Skin epidermis (tissue), 12 donors: ENCODE results near the gene KCNH1.

Experiments
- H3K27ac ChIP-seq, 21 experiments: fragments of 200-600 bp; sonication (generic) in 11 of 21; one replicate each; pipeline ENCODE4 v1.5.0; 2020; ENCODE audit warnings: mild to moderate bottlenecking in 3 of 21, inconsistent platforms in 2 of 21, moderate library complexity in 2 of 21
- H3K4me3 ChIP-seq, 7 experiments: fragments of 200-600 bp; sonication (generic) in 2 of 7; one replicate each; pipeline ENCODE4 v1.5.0; 2020; ENCODE audit warnings: inconsistent platforms in 2 of 7, mild to moderate bottlenecking in 2 of 7, moderate library complexity in 1 of 7

The KCNH1 gene

DNA sequence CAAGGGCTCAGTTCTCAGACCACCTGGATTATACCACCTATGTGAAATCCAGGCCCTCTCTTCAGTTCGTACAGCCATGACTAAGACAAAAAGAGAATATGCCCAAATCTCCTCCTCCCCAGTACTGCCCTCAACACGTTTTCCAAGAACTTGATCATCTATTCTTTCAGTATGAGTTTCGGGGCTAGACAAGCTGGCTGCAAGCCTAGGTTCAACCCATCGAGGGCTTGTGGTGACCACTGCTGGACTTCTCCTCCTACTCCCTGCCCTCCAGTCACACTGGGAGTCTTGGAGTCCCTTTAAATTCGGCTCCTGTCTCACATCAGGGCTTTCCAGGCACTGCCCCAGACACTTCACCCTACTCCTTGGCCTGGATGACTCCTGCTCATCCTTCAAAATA lies 352.3 kb downstream of the KCNH1 start:
- no peak overlapping the region for H3K27ac ChIP-seq
- H3K4me3 ChIP-seq: no peak overlapping the region

DNA sequence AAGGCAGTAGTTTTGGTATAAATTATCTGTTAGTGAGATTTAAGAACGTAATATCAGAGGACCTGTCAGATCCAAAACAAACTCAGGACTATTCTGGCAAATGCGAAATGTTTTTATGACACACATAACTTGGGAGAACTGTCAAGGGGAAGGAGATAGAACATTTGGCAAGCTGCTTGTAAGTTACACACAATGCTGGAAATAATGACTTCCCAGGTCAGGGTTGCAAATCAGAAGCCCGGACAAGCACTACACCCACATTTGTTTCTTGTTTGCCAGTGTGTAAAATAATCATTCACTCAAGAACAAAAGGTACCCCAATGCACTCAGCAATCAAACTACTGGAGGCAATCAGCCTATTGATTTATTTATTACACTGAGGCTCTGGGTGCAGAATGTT lies 354.7 kb downstream of the KCNH1 start:
- H3K27ac ChIP-seq: no peak overlapping the region
- no peak overlapping the region for H3K4me3 ChIP-seq

- H3K27ac ChIP-seq: no peak overlapping the region
- H3K4me3 ChIP-seq: no peak overlapping the region
Measured at GRCh38 chr1:210777914-210778313, 356.0 kb downstream of the KCNH1 start.

- no peak overlapping the region for H3K4me3 ChIP-seq
- no peak overlapping the region for H3K27ac ChIP-seq
Measured at GRCh38 chr1:210776712-210777111, 357.2 kb downstream of the KCNH1 start.

GRCh38 chr1:210775289-210775688 lies 358.7 kb downstream of the KCNH1 start:
- no peak overlapping the region for H3K4me3 ChIP-seq
- H3K27ac ChIP-seq: no peak overlapping the region

DNA sequence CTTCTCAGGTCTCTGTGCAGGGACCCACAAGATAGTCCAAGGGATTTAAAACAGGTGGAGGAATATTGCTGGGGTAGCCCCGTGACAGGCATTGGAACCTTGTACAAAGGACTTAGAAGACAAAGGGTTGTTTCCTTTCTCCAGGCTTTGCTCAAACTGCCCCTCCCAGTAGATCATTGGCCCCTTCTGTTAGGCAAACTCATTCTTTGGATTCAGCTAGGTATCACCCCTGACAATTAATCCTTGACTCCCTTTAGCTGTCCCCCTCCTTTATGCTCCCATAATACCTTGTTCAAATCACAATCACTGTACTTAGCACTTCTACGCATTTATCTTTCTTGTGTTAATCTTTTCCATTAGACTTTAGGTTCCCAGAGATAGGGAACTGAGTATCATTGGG lies 360.5 kb downstream of the KCNH1 start:
- Histone ChIP-seq H3K4me3 (no peak overlapping the region), H3K27ac (no peak overlapping the region)

DNA sequence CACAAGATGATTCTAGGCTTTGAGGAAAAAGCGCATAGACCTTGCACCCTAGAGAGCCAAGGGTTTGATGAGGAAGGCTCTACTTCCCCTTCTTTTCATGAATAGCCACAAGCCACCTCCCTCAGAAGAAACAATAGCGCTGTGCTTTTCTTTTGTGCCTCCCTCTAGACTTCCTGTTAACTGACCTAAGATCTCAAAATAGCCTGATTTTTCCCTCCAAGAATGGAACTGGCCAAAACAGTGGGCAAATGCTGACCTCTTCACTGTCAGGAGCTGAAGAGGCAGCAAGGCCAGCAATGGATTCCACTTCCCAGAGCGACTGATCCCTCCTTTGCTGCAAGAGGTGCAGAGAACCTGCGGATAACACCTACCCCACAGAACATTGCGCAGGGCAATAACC lies 362.8 kb downstream of the KCNH1 start:
- Histone ChIP-seq H3K4me3 (no peak overlapping the region), H3K27ac (no peak overlapping the region)

- Histone ChIP-seq H3K27ac (no peak overlapping the region), H3K4me3 (no peak overlapping the region)
Measured at GRCh38 chr1:210770396-210770984, 363.5 kb downstream of the KCNH1 start.

GRCh38 chr1:210769473-210769872 lies 364.5 kb downstream of the KCNH1 start:
- H3K4me3 ChIP-seq: no peak overlapping the region
- H3K27ac ChIP-seq: no peak overlapping the region

- no peak overlapping the region for H3K27ac ChIP-seq
- H3K4me3 ChIP-seq: no peak overlapping the region
Measured at GRCh38 chr1:210764536-210764935, 369.4 kb downstream of the KCNH1 start.

GRCh38 chr1:210758761-210759160 lies 375.2 kb downstream of the KCNH1 start:
- Histone ChIP-seq H3K27ac (no peak overlapping the region), H3K4me3 (no peak overlapping the region)

- Histone ChIP-seq H3K27ac (no peak overlapping the region), H3K4me3 (no peak overlapping the region)
Measured at GRCh38 chr1:210758261-210758660, 375.7 kb downstream of the KCNH1 start.

- Histone ChIP-seq H3K4me3 (no peak overlapping the region), H3K27ac (no peak overlapping the region)
Measured at GRCh38 chr1:210757677-210758076, 376.3 kb downstream of the KCNH1 start.

DNA sequence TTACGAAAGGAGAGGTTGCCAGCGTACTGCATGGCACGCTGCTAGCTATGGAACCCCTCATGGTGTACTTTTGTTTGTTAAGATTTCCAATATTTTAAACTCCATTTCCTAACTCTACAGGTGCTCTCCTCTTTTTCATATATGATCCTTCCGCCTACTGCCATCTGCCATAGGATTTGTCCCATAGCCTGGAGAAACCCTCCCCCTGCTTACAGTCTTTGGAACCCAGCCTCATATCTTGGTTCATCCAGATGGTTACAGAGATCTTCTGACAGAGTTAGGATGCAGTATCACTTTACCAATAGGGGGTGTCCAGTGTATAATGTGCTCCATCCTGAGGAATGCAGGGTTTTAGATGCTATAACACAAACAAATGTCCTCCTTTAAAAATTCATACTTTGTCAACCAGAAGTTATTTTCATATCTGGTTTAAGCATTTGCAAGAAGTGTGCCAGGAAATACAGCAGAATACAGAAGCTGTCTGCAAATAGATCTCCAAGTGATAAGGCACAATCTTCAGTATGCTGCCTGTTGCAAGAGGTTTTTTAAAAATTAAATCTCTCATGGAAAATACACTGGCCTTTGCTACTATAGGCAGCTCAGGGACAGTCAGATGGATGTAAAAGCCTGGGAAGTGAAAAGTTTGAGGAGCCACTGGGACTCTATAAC lies 377.8 kb downstream of the KCNH1 start:
- Histone ChIP-seq H3K4me3 (no peak overlapping the region), H3K27ac (no peak overlapping the region)

GRCh38 chr1:210754878-210755665 lies 378.9 kb downstream of the KCNH1 start:
- no peak overlapping the region for H3K4me3 ChIP-seq

DNA sequence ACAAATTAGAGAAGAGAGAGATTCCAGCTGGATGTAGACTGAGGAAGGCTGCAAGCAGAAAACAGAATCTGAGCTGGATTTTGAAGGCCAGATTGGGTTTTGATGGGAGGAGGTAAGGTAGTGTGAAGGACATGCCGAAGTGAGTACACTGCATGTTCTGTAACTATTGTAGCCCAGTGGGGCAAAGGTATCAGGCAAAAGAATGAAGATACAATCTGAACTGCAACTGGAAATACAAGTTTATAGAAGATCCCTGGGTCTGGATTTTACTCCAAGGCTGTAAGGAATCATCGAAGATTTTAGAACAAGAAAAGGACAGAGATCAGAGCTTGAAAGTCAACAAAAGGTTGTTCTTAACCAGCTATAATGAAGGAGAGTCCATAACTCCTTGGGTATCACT lies 382.0 kb downstream of the KCNH1 start:
- Histone ChIP-seq H3K4me3 (no peak overlapping the region), H3K27ac (no peak overlapping the region)

More at GRCh38 chr1:210754878-210755665, 378.9 kb downstream of the KCNH1 start:
- H3K27ac ChIP-seq: no peak overlapping the region

DNA sequence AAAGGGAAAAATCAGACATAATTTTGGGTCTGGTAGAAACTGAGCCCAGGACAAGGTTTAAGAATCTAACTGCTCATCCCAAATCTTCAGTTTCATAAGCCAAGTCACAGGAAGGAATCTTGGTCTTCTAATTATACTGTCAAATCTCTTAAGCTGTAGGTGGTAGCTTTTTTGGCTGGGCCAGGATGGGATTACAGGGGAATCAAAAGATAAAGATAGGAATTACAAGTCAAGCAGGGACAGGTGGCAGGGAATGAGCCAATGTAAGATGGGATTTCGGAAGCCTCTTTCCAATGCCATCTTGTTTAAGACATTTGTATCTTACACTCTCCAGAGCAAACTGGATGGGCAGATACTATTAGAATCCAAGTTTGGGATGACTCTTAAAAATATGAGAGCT lies 383.5 kb downstream of the KCNH1 start:
- no peak overlapping the region for H3K4me3 ChIP-seq
- H3K27ac ChIP-seq: no peak overlapping the region

DNA sequence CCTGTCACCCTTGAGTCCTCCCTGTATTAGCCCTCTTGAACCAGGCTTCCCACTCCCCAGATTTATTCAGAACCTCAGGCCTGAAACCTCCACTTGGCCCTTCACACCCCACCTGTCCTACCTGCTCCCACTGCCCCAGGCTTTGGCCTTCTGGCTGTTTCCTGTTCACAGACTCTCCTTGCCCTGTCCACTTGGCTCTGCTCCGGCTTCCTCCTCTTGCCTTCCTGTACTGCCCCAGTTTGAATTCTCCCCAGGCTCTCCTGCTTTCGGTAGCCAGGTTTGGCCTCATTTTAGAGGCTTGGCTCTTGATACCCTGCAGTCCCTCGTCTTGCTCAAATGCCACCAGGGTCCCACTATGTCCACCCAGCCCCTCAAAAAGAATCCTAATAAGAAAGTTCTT lies 385.2 kb downstream of the KCNH1 start:
- Histone ChIP-seq H3K27ac (no peak overlapping the region), H3K4me3 (no peak overlapping the region)

GRCh38 chr1:210747890-210748289 lies 386.1 kb downstream of the KCNH1 start:
- Histone ChIP-seq H3K4me3 (no peak overlapping the region), H3K27ac (no peak overlapping the region)

DNA sequence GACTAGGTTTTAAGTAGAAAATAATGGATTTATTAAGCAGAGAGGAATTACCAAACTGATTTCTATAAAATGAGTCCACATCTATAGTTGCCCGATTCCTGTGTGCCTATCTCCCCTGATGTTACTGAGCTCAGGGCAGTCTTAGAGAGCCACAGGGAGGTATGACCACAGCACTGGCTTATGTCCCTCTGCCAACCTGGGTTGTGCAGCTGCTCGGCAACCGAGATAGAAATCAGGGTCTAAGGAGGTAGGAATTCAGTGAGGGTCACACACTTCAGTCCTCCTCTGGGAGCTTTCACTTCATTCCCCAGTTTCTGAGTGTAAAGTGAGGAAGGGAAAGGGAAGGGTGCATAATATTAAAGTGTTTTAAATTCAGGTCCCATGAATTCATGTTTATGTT lies 386.8 kb downstream of the KCNH1 start:
- Histone ChIP-seq H3K4me3 (no peak overlapping the region), H3K27ac (no peak overlapping the region)

DNA sequence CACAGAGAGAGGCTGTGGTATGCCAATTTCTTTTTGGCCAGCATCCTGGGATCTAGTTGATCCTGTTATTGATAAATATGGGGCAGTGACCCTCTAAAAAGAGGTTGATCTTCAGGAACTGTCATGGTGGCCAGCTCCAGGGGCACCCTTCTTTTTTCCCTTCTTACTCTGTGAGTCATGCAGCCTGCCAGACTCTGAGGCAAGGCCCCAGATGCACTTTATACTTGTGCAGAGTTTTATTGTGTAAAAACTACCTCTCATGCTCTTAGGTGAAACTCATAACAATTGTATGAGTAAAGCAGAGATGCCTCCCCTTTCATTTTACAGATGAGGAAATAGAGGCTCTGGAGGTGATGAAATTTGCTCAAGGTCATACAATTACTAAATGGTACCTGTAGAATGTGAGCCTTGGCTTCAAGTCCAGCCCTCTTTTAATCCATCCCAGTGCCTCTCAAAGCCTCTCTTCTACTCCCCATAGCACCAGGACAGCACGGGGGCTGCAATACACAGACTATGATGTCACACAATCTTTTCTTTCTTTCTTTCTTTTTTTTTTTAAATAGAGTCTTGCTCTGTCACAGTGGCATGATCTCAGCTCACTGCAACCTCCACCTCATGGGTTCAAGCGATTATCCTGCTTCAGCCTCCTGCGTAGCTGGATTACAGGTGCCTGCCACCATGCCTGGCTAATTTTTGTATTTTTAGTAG lies 387.8 kb downstream of the KCNH1 start:
- Histone ChIP-seq H3K27ac (no peak overlapping the region), H3K4me3 (no peak overlapping the region)
